ENCODE data around the gene ABHD1.

The ABHD1 gene

DNA sequence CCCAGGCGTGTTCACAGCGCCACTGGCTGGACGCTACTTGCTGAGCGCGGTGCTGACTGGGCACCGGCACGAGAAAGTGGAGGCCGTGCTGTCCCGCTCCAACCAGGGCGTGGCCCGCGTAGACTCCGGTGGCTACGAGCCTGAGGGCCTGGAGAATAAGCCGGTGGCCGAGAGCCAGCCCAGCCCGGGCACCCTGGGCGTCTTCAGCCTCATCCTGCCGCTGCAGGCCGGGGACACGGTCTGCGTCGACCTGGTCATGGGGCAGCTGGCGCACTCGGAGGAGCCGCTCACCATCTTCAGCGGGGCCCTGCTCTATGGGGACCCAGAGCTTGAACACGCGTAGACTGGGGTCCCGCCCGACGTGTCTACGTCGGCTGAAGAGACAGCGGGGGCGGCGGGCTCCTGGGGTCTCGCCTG lies 37.9 kb upstream of the ABHD1 start (continued):
- TF ChIP-seq ZNF747 (tag by site-specific recombination; IDR thresholded peaks at IDR 0.05) (no peak), ZNF837 (tag by site-specific recombination; IDR thresholded peaks at IDR 0.05) (no peak), ZSCAN16 (tag by site-specific recombination; IDR thresholded peaks at IDR 0.05) (no peak), ZNF830 (tag by site-specific recombination; IDR thresholded peaks at IDR 0.05; ENCODE audit: low read depth) (no peak), SCRT1 (tag by site-specific recombination; IDR thresholded peaks at IDR 0.05; ENCODE audit: borderline replicate concordance) (no peak), ZNF670 (tag by site-specific recombination; IDR thresholded peaks at IDR 0.05; ENCODE audit: low read depth) (no peak), ZNF560 (tag by site-specific recombination; IDR thresholded peaks at IDR 0.05; ENCODE audit: borderline replicate concordance) (no peak), MZF1 (tag by site-specific recombination; IDR thresholded peaks at IDR 0.05; ENCODE audit: borderline replicate concordance) (no peak), SP3 (tag by site-specific recombination; IDR thresholded peaks at IDR 0.05) (peak; percentile 17; the same call in 1 of the 2 replicates), ZNF140 (tag by site-specific recombination; IDR thresholded peaks at IDR 0.05) (no peak), ZNF2 (tag by site-specific recombination; IDR thresholded peaks at IDR 0.05) (peak; percentile 63; the same call in 1 of the 2 replicates), ZFHX2 (tag by site-specific recombination; conservative IDR thresholded peaks at IDR 0.05) (no peak), ZNF521 (tag by site-specific recombination; IDR thresholded peaks at IDR 0.05) (no peak), ZFP37 (tag by site-specific recombination; IDR thresholded peaks at IDR 0.05) (peak; percentile 47; the same call in 1 of the 2 replicates), ZEB2 (tag by site-specific recombination; IDR thresholded peaks at IDR 0.05) (no peak; the same call in 1 of the 2 replicates), ZNF391 (tag by site-specific recombination; IDR thresholded peaks at IDR 0.05; ENCODE audit: borderline replicate concordance, low read depth) (no peak), ZNF658 (tag by site-specific recombination; IDR thresholded peaks at IDR 0.05) (no peak)
- TF ChIP-seq, protein P1, sequence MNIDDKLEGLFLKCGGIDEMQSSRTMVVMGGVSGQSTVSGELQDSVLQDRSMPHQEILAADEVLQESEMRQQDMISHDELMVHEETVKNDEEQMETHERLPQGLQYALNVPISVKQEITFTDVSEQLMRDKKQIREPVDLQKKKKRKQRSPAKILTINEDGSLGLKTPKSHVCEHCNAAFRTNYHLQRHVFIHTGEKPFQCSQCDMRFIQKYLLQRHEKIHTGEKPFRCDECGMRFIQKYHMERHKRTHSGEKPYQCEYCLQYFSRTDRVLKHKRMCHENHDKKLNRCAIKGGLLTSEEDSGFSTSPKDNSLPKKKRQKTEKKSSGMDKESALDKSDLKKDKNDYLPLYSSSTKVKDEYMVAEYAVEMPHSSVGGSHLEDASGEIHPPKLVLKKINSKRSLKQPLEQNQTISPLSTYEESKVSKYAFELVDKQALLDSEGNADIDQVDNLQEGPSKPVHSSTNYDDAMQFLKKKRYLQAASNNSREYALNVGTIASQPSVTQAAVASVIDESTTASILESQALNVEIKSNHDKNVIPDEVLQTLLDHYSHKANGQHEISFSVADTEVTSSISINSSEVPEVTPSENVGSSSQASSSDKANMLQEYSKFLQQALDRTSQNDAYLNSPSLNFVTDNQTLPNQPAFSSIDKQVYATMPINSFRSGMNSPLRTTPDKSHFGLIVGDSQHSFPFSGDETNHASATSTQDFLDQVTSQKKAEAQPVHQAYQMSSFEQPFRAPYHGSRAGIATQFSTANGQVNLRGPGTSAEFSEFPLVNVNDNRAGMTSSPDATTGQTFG (tag by site-specific recombination; IDR thresholded peaks at IDR 0.05; ENCODE audit: borderline replicate concordance), result no peak
- TF ChIP-seq, protein P2, sequence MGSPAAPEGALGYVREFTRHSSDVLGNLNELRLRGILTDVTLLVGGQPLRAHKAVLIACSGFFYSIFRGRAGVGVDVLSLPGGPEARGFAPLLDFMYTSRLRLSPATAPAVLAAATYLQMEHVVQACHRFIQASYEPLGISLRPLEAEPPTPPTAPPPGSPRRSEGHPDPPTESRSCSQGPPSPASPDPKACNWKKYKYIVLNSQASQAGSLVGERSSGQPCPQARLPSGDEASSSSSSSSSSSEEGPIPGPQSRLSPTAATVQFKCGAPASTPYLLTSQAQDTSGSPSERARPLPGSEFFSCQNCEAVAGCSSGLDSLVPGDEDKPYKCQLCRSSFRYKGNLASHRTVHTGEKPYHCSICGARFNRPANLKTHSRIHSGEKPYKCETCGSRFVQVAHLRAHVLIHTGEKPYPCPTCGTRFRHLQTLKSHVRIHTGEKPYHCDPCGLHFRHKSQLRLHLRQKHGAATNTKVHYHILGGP (tag by site-specific recombination; IDR thresholded peaks at IDR 0.05), result no peak
- TF ChIP-seq, protein P3, sequence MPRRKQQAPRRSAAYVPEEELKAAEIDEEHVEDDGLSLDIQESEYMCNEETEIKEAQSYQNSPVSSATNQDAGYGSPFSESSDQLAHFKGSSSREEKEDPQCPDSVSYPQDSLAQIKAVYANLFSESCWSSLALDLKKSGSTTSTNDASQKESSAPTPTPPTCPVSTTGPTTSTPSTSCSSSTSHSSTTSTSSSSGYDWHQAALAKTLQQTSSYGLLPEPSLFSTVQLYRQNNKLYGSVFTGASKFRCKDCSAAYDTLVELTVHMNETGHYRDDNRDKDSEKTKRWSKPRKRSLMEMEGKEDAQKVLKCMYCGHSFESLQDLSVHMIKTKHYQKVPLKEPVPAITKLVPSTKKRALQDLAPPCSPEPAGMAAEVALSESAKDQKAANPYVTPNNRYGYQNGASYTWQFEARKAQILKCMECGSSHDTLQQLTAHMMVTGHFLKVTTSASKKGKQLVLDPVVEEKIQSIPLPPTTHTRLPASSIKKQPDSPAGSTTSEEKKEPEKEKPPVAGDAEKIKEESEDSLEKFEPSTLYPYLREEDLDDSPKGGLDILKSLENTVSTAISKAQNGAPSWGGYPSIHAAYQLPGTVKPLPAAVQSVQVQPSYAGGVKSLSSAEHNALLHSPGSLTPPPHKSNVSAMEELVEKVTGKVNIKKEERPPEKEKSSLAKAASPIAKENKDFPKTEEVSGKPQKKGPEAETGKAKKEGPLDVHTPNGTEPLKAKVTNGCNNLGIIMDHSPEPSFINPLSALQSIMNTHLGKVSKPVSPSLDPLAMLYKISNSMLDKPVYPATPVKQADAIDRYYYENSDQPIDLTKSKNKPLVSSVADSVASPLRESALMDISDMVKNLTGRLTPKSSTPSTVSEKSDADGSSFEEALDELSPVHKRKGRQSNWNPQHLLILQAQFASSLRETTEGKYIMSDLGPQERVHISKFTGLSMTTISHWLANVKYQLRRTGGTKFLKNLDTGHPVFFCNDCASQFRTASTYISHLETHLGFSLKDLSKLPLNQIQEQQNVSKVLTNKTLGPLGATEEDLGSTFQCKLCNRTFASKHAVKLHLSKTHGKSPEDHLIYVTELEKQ (tag by site-specific recombination; IDR thresholded peaks at IDR 0.05; ENCODE audit: borderline replicate concordance), result no peak
- TF ChIP-seq, protein P4, sequence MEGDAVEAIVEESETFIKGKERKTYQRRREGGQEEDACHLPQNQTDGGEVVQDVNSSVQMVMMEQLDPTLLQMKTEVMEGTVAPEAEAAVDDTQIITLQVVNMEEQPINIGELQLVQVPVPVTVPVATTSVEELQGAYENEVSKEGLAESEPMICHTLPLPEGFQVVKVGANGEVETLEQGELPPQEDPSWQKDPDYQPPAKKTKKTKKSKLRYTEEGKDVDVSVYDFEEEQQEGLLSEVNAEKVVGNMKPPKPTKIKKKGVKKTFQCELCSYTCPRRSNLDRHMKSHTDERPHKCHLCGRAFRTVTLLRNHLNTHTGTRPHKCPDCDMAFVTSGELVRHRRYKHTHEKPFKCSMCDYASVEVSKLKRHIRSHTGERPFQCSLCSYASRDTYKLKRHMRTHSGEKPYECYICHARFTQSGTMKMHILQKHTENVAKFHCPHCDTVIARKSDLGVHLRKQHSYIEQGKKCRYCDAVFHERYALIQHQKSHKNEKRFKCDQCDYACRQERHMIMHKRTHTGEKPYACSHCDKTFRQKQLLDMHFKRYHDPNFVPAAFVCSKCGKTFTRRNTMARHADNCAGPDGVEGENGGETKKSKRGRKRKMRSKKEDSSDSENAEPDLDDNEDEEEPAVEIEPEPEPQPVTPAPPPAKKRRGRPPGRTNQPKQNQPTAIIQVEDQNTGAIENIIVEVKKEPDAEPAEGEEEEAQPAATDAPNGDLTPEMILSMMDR (tag by site-specific recombination; IDR thresholded peaks at IDR 0.05), result peak; percentile 91
- TF ChIP-seq, protein P5, sequence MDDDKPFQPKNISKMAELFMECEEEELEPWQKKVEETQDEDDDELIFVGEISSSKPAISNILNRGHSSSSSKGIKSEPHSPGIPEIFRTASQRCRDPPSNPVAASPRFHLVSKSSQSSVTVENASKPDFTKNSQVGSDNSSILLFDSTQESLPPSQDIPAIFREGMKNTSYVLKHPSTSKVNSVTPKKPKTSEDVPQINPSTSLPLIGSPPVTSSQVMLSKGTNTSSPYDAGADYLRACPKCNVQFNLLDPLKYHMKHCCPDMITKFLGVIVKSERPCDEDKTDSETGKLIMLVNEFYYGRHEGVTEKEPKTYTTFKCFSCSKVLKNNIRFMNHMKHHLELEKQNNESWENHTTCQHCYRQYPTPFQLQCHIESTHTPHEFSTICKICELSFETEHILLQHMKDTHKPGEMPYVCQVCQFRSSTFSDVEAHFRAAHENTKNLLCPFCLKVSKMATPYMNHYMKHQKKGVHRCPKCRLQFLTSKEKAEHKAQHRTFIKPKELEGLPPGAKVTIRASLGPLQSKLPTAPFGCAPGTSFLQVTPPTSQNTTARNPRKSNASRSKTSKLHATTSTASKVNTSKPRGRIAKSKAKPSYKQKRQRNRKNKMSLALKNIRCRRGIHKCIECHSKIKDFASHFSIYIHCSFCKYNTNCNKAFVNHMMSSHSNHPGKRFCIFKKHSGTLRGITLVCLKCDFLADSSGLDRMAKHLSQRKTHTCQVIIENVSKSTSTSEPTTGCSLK (tag by site-specific recombination; IDR thresholded peaks at IDR 0.05), result no peak
- TF ChIP-seq, protein P6, sequence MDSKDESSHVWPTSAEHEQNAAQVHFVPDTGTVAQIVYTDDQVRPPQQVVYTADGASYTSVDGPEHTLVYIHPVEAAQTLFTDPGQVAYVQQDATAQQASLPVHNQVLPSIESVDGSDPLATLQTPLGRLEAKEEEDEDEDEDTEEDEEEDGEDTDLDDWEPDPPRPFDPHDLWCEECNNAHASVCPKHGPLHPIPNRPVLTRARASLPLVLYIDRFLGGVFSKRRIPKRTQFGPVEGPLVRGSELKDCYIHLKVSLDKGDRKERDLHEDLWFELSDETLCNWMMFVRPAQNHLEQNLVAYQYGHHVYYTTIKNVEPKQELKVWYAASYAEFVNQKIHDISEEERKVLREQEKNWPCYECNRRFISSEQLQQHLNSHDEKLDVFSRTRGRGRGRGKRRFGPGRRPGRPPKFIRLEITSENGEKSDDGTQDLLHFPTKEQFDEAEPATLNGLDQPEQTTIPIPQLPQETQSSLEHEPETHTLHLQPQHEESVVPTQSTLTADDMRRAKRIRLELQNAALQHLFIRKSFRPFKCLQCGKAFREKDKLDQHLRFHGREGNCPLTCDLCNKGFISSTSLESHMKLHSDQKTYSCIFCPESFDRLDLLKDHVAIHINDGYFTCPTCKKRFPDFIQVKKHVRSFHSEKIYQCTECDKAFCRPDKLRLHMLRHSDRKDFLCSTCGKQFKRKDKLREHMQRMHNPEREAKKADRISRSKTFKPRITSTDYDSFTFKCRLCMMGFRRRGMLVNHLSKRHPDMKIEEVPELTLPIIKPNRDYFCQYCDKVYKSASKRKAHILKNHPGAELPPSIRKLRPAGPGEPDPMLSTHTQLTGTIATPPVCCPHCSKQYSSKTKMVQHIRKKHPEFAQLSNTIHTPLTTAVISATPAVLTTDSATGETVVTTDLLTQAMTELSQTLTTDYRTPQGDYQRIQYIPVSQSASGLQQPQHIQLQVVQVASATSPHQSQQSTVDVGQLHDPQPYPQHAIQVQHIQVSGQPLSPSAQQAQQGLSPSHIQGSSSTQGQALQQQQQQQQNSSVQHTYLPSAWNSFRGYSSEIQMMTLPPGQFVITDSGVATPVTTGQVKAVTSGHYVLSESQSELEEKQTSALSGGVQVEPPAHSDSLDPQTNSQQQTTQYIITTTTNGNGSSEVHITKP (tag by site-specific recombination; IDR thresholded peaks at IDR 0.05), result no peak
- TF ChIP-seq, protein P7, sequence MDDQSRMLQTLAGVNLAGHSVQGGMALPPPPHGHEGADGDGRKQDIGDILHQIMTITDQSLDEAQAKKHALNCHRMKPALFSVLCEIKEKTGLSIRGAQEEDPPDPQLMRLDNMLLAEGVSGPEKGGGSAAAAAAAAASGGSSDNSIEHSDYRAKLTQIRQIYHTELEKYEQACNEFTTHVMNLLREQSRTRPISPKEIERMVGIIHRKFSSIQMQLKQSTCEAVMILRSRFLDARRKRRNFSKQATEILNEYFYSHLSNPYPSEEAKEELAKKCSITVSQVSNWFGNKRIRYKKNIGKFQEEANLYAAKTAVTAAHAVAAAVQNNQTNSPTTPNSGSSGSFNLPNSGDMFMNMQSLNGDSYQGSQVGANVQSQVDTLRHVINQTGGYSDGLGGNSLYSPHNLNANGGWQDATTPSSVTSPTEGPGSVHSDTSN (CRISPR knock-in tag; IDR thresholded peaks at IDR 0.05), result no peak; the same call in 1 of the 2 replicates

All from HEK293 (cell line).